Activated CD4-positive, alpha-beta T cell treated with anti-CD3 and anti-CD28 coated beads for 24 hours (primary cell): ENCODE measurements around the gene PIGZ.

ENCODE experiments used
- DNase-seq, 2 donors: peaks; one replicate each; pipeline ENCODE4 v3.0.0-alpha.2; 2020; ENCODE audit warnings: low read depth in 2 of 2

PIGZ gene

DNA sequence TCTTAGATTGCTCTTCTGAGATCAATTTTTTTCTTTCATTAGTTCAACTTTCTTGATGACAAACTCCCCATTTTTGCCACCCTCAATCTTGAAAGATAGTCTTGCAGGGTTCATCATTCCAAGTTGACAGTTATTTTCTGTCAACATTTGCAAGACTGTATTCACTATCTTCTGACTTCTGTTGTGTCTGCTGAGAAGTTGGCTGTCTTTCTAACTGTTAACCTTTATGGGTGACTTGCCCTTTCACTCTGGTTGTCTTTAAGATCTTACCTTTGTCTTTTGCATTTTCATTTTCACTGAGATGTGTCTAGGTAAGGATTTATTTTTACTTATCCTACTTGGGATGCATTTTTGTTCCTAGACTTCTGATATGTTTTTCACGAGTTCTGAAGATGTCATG lies 14.6 kb upstream of the PIGZ start:
- DNase-seq = no peak

DNA sequence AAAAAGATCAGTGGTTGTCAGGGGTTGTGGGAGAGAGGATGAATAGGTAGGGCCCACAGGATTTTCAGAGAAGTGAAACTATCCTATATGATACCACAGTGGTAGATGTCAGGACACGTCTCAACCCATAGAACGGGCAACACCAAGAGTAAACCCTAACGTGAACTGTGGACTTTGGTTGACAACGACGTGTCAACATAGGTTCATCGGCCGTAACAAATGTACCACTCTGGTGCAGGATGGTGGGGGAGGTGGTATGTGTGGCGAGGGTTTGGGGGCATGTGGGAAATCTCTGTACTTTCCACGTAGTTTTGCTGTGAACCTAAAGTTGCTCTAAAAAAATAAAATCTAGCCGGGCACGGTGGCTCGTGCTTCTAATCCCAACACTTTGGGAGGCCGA lies 13.0 kb upstream of the PIGZ start:
- DNase-seq = no peak

DNA sequence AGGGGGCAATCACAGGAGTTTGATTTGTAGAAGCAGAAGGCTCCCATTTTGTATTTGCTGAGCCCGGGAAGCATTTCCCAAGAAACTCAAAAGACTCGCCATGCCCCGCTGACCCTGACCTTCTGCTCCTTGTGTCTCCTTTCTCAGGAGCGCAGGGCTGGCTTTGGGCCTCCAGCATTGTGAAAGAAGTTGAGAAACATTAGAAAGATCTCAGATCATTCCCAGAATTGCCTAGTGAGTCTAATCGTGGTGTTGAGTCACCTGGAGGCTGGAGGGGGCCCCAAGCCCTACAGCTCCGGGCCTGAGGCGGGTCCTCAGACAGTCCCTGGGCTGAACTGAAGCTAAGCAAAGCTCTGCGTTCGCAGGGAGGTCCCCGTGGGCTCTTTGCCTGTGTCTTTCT lies 10.9 kb upstream of the PIGZ start:
- no peak for DNase-seq

DNA sequence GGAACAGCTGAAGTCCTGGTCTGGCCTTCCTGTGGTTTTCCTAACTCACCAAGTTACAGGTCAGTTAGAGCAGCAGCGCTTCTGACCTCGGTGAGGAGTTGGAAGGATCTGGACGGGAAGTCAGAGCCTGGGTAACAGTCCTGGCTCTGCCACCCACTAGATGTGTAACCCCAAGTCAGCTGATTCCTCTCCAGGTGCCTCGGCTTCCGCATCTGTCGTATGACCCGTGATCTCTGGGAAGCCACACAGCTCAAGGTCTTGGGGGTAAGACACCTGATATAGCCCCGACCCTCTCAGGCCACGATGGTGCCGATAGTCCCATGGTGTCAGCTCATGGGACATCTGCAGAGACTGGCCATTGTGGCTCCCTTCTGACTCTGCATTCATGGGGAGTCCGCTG lies 8.3 kb upstream of the PIGZ start:
- DNase-seq = no peak

DNA sequence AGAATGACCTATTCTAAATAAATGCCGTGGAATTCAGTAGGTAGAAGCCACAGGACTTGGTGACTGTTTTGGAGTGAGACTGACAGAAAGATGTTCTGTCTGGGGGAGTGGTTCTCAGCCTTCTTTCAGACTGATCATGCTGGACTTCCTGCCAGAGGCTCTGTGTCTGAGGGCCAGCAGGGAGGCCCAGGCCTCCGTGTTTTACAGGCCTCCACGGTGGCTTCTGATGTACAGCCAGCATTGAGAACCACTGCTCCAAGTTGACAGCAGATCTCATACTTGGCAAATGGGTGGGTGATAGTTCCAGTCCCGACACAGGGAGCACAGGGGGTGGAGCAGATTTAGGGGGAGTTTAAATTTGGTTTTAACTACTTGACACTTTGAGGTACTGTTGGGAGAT lies 6.7 kb upstream of the PIGZ start:
- no peak for DNase-seq

DNA sequence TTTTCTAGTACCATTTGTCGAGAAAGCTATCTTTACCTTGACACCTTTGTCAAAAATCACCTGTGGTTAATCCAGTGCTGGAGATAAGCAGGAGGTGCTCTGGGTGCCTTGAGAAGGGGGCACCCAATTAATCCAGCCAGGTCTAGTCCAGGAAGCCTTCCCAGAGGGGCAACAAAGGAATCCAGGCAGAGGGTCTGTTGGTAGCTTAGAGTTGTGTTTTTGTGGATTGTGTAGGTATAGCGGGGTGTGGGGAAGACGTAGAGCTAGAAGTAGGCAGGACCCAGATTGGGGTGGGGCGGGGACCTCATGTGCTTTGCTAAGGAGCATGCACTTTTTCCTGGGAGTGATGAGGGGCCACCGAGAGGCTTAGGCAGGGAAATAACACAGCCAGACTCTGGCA lies 6.0 kb upstream of the PIGZ start:
- DNase-seq = no peak

DNA sequence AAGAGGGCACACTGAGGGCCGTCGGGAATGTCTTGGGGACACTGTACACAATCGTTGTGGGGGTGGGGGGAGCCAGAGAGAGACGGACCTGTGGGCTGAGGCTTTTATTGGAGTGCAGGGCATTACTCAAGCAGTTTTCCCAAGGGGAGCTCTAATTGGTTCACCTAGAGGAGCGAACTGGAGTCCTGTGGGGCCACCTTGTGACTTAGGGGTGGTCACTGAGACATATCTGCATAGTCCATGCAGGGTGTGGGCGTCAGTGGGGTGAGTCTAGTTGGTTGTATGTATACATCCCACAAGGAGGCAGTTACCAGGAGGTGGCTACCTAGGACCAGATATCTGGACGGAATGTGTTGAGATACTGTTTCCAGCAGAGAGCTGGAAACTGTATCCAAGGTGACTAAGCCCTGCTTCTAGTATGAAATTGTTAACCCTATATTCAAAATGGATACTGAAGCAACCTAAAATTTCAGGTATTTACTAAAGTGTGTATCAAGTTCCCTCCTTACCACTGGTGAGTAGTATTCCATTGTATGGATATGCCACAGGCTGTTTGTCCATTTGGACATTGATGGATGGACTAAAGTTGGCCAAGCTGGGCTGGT lies 2.6 kb upstream of the PIGZ start:
- no peak for DNase-seq

DNA sequence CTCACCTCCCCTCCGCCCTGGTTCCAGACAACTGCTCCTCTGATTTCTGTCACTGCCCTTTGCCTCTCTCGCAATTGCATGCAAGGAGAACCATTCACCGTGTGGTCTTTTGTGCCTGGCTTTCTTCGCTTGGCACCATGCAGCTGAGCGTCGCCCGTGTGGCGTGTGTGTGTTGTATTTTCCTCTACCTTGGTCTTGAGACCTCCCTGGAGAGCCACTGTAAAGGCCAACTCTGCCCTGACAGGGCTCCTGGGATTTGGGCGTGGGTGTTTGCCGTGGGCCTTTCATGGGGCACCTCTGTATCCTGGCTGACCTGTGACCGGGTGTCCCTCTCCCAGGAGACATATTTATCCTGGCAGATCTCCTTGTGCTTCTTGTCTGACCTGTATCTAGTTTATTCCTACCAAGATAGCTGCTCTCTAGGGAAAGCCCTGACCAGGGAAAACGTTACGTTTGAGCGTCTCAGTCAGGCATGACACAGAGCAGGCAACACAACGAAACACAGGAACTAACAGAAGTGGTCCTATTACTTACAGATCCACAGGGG lies 2.0 kb upstream of the PIGZ start:
- no peak for DNase-seq

DNA sequence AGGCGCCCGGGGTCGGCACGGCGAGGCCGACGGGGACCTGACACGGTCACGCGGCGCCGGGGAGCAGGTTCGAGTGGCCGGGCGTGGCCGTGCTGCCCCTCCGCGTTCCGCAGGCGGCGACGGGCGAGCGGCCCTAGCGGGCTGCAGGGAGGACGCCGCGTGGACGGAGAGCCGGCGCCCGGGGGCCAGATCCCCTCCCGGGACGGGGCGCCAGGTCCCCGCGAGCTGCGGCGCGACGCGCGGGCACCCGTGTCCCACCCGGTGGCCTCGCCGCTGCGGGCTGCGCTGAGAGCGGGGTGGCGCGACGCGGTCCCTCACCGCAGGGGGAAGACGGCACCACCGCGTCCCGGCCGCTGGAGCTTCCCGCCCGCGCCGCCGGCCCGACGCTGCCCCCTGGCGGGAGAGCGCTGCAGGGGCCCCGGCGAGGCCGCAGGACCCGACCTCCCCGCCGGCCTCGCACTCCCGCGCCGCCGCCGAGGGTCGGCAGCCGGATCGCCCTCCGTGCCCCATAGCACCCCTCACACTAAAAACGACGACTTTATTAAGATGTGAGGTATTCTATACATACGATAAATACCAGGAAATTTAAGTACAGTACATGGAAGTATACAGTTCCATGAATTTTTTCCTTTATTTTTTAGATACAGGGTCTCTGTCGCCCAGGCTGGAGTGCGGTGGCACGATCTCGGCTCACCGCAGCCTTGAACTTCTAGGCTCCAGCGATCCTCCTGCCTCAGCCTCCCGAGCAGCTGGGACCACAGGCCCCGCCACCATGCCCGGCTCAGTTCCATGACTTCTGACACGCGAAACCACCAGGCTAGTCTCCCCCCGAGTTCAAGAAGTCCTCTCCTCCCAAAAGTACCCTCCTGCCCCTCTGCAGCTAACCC lies 1.3 kb upstream of the PIGZ start:
- DNase-seq = peak; percentile 56 to 57

DNA sequence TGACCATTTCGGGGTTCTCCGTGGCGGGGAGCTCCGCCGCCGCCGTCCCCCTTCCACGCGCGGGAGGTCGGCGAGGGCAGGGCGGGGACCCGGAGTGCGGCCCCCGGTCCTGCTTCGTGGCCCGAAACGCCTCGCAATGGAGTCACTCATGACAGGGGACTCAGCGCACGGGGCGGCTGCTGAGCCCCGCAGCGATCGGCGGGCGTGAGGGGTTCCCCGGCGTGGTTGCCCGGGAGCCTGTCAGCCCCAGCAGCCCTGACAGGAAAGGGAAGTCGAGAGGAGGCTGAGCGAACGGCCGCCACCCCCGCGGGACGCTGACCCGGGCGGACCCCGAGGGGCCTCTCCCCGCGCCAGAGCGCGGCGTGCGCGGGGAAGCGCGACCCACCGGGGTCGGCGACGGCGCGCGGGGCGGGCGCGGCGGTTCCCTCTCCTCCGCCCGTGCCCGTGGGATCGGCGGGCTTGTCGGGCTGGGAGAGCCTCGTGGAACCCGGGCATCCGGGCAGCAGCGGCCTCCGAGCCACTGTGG lies 564 bp upstream of the PIGZ start:
- peak in 1 of 2 donors; percentile 28 for DNase-seq

DNA sequence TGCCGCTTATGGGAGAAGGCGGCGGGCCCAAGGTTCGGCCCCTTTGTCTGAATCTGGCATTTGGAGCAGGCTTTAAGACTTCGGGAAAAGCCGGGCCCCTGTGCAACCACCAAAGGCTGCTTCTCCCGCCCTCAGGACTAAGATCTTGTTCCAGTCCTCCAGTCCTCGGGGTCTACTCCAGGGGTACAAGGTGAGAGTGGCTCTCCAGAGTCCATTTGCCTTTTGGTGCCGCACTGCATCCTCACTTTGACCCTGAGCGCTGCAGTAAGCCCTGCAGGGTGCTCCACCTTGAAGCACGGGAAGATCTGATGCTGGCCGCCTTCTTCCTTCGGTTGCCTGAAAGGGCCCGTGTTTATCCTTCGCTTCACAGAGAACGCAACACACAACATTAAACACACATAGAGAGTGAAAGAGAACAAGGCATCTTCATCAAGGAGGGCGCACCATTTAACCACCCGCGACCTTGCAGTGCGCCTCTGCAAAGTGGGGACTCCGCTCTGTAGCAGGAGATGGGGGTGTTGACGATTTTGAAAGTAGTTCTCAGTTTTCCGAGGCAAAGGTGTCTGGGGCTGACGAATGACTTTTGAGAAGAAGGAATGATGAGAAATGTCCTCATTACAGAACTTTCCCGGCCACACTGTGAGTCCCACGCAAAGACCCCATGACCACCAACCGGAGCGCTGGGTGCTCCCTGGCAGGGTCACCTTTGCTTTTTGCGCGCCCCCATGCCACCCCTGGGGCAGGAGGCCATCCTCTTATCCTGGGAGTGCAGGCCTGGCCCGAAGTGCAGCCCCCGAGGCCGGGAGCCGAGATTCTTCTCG lies 1.0 kb downstream of the PIGZ start:
- no peak for DNase-seq

DNA sequence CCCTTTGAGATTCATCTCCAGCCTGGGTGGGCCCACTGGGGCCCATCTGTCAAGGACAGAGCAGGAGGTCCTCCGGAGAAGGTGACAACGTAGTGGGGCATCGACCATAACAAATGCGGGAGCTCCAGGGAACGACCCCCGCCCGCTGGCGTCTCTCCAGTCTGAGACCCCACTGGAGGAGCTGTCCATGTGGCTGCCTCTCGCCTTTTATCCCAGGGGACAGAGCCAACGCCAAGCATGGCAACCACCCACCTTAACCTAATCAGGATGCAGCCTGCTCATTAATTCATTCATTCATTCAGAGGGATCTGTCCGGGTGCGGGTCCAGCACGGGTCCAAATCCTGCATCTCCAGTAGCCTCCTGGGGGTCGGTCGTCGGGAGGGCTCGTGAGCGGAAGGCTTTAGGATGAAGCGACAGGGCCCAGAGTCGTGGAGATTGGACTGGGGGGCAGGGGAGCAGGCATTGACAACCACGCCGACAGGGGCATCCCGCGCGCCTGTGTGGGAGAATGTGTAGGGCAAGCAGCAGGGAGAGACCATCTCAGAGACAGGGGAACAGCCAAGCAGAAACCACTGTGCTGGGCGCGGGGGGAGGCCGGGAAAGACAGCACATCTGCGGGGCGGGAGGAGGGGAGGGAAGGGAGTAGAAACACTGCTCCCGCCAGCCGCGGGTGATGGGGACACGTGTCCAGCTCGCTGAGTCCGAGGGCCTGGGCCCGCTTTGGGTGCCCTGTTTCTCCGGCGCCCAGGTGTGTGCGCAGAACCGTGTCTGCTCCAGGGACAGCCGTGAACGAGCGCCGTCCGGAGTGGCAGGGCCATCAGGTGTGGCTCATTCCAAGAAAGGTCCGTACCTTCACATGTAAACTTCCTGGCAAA lies 1.9 kb downstream of the PIGZ start:
- DNase-seq = no peak

DNA sequence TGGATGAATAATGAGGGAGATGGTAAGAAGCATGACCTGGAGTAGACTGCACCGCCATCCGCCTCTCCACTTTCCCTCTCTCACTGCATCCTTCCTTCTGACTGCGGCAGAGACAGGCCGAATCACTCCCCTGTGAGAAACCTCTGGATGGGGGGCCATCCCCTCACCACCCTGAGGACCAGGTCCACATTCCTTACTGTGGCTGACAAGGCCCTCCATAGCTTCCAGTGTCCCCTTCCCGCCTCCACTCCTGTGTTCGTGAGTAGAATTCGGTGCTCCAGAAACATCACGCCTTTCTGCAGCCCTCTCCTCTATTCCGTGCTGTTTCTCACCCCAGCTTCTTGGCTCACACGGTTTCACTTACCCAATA lies 2.8 kb downstream of the PIGZ start:
- DNase-seq = no peak

DNA sequence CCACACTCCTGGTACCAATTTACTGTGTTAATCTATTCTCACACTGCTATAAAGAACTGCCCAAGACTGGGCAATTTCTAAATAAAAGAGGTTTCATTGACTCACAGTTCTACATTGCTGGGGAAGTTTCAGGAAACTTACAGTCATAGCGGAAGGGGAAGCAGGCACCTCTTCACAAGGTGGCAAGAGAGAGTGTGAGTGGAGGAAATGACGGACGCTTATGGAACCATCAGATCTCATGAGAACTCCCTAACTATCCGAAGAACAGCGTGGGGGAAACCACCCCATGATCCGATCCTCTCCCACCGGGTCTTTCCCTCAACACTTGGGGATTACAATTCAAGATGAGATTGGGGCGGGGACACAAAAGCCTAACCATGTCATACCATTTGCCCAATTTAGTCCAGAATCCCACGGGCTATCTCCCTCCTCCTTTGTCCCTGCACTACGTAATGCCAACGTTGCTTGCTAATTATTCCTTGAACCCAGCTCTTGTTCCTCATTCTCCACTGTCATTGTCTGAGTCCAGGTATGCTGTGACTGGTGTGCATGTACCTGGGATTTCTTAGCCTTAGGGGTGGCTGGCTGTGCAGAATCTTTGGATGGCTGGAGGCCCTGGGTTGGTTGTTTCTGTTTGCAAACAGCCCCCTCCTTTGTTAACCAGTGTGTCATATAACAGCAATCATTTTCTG lies 3.4 kb downstream of the PIGZ start:
- DNase-seq = no peak

DNA sequence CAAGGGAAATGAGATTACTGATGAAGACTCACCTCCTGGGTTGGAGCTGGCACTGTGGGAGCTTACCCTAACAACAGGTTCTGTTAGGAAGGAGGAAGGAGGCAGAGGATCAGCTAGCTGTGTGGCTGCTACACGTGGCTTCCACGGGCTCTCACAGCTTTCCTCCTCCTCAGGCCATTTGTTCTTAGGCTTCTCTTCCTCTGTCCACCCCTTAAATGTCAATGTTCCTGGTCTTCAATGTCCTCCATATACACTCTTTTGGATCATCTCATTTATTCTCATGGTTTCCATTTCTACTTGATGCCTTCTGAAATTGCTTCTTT lies 5.0 kb downstream of the PIGZ start:
- DNase-seq = no peak

DNA sequence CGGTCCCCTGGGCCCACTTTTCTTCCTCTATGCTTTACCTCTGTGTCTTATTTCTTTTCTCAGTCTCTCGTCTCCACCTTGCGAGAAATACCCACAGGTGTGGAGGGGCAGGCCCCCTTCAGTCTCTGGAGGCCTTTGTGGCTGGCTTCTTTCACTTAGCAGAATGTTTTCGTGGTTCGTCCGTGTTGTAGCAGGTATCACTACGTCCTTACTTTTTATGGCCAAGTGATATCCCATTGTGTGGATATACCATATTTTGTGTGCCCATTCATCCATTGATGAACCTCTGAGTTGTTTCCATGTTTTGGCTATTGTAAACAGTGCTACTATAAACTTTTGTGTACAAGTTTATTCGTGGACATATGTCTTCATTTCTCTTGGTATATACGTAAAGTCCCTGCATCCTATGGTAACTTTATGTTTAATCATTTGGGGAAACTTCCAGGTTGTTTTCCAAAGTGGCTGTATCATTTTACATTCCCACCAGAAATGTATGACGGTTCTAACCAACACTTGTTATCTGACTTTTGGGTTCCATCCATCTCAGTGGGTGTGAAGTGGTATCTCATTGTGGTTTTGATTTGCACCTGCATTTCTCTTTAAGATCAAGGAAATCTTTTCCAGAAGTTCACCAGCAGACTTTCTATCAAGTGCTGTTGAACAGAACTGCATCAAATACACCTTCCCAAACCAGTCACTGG lies 5.6 kb downstream of the PIGZ start:
- DNase-seq = no peak

DNA sequence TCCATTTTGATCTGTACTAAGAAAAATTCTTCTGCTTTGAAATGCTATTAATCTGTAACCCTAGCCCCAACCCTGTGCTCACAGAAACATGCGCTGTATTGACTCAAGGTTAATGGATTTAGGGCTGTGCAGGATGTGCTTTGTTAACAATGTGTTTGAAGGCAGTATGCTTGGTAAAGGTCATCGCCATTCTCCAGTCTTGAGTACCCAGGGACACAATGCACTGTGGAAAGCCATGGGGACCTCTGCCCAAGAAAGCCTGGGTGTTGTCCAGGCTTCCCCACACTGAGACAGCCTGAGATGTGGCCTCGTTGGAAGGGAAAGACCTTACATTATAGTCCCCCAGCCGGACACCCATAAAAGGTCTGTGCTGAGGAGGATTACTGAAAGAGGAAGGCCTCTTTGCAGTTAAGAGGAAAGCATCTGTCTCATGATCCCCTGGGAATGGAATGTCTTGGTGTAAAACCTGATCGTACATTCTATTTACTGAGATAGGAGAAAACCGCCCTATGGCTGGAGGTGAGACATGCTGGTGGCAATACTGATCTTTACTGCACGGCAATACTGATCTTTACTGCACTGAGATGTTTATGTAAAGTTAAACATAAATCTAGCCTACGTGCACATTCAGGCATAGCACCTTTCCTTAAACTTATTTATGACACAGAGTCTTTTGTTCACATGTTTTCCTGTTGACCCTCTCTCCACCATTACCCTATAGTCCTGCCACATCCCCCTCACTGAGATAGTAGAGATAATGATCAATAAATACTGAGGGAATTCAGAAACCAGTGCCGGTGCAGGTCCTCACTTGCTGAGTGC lies 6.3 kb downstream of the PIGZ start:
- DNase-seq = no peak

DNA sequence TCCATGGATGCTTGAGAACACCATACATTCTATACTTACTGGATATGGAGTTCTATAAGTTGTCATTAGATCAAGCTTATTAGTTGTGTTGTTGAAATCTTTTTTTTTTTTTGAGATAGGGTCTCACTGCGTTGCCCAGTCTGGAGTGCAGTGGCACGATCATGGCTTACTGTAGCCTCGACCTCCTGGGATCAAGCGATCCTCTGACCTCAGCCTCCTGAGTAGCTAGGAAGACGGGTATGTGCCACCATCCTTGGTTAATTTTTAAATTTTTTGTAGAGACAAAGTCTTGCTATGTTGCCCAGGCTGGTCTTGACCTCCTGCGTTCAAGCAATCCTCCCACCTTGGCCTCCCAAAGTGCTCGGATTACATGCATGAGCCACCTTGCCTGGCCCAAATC lies 13.8 kb downstream of the PIGZ start:
- DNase-seq = no peak

DNA sequence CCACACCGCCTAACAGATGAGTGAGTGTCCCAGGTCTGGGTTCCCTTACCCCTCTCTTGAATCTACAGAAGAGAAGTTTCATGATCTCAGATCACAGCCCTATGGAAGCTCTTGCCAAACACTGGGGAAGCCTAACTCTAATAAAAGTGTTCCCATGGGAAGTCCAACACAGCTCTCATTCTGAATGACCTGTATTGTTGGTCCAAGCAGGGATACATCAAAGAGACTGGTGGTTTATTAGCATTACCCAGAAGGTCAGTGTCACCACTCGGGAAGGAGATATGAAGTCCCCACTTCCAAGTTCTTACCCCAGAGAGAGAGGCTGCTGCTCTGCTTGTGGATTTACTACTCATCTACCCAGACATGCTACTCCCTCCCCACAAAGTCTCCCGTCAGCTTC lies 17.3 kb downstream of the PIGZ start:
- DNase-seq = no peak
